AG09319 (cell line): ENCODE data around the gene TMEM229B.

Source experiments
- DNase-seq: peaks from one replicate; pipeline ENCODE4 v3.0.0-alpha.2; 2010; ENCODE audit warnings: low read depth; ENCODE audit errors: extremely low read depth
- CTCF ChIP-seq: IDR thresholded peaks from 2 replicates; pipeline ENCODE4 v1.5.1; 2011; ENCODE audit warnings: low read depth, mild to moderate bottlenecking, inconsistent platforms, low read length, moderate library complexity

Gene TMEM229B

GRCh38 chr14:67493092-67493717 is 4.7 kb upstream of the TMEM229B start:
- no peak for TF ChIP-seq CTCF
- DNase-seq = no peak

- no peak for DNase-seq
- no peak for TF ChIP-seq CTCF
Observed at GRCh38 chr14:67492538-67492937, 4.0 kb upstream of the TMEM229B start.

GRCh38 chr14:67491741-67492507 is 3.4 kb upstream of the TMEM229B start:
- DNase-seq = no peak
- no peak for TF ChIP-seq CTCF

- no peak for TF ChIP-seq CTCF
- DNase-seq = no peak
Observed at GRCh38 chr14:67491285-67491684, 2.8 kb upstream of the TMEM229B start.

GRCh38 chr14:67490196-67490595 is 1.7 kb upstream of the TMEM229B start:
- TF ChIP-seq CTCF = no peak
- DNase-seq = no peak

GRCh38 chr14:67487332-67487731 is 1.2 kb downstream of the TMEM229B start:
- no peak for DNase-seq
- no peak for TF ChIP-seq CTCF

GRCh38 chr14:67486890-67487289 is 1.6 kb downstream of the TMEM229B start:
- DNase-seq = no peak
- no peak for TF ChIP-seq CTCF
